GM23248 (cell line): ENCODE data around the gene LSAMP. TPM values are rescaled to one million over a fixed set of nuclear protein-coding genes. Genes with fewer than 3 reads are reported as not detected.

ENCODE experiments used
- DNase-seq: peaks from one replicate; pipeline ENCODE4 v3.0.0-alpha.2; 2015
- H2AFZ ChIP-seq: fragments of 200-600 bp; sonication (generic); 2 replicates; pipeline ENCODE4 v1.6.1; 2016; ENCODE audit warnings: antibody characterized with exemption
- H3F3A ChIP-seq: fragments of 200-600 bp; sonication (generic); 2 replicates; pipeline ENCODE4 v1.6.1; 2016; ENCODE audit warnings: mild to moderate bottlenecking, antibody characterized with exemption, mixed run types; ENCODE audit not compliant: insufficient read depth
- H3K27ac ChIP-seq: fragments of 200-600 bp; sonication (generic); 2 replicates; pipeline ENCODE4 v1.5.1; 2016; ENCODE audit warnings: mild to moderate bottlenecking
- H3K27me3 ChIP-seq: fragments of 200-600 bp; sonication (generic); replicated peaks from 2 replicates; pipeline ENCODE4 v1.6.1; 2016; ENCODE audit warnings: mild to moderate bottlenecking; ENCODE audit not compliant: insufficient read depth
- H3K36me3 ChIP-seq: fragments of 200-600 bp; sonication (generic); 2 replicates; pipeline ENCODE4 v1.6.1; 2016; ENCODE audit warnings: low read depth, mild to moderate bottlenecking
- H3K4me1 ChIP-seq: fragments of 200-600 bp; sonication (generic); 2 replicates; pipeline ENCODE4 v1.6.1; 2016; ENCODE audit warnings: mild to moderate bottlenecking; ENCODE audit not compliant: insufficient read depth
- H3K4me2 ChIP-seq: fragments of 200-600 bp; sonication (generic); one replicate; pipeline ENCODE4 v1.6.1; 2016; ENCODE audit warnings: mild to moderate bottlenecking; ENCODE audit not compliant: unreplicated experiment
- H3K4me3 ChIP-seq: fragments of 200-600 bp; sonication (generic); 2 replicates; pipeline ENCODE4 v1.5.1; 2016; ENCODE audit warnings: mild to moderate bottlenecking
- H3K79me2 ChIP-seq: fragments of 200-600 bp; sonication (generic); 2 replicates; pipeline ENCODE4 v1.6.1; 2016; ENCODE audit warnings: mild to moderate bottlenecking; ENCODE audit not compliant: insufficient read depth
- H3K9ac ChIP-seq: fragments of 200-600 bp; sonication (generic); 2 replicates; pipeline ENCODE4 v1.6.1; 2016; ENCODE audit warnings: mild to moderate bottlenecking
- H3K9me2 ChIP-seq: fragments of 200-600 bp; sonication (generic); 2 replicates; pipeline ENCODE4 v1.6.1; 2016; ENCODE audit warnings: mixed run types, mild to moderate bottlenecking, moderate library complexity; ENCODE audit not compliant: insufficient read depth
- H3K9me3 ChIP-seq: fragments of 200-600 bp; sonication (generic); one replicate; pipeline ENCODE4 v1.6.1; 2017; ENCODE audit warnings: low read depth
- H4K20me1 ChIP-seq: fragments of 200-600 bp; sonication (generic); 2 replicates; pipeline ENCODE4 v1.6.0; 2016; ENCODE audit not compliant: insufficient read depth
- EZH2 ChIP-seq: fragments of 200-600 bp; sonication (generic); IDR thresholded peaks from 2 replicates; pipeline ENCODE4 v1.6.1; 2018; ENCODE audit warnings: antibody characterized with exemption, mild to moderate bottlenecking; ENCODE audit not compliant: insufficient read depth, poor library complexity, severe bottlenecking
- EZH2phosphoT487 ChIP-seq: fragments of 200-600 bp; sonication (generic); IDR thresholded peaks from 2 replicates; pipeline ENCODE4 v1.6.1; 2018; ENCODE audit warnings: antibody characterized with exemption, moderate library complexity, mild to moderate bottlenecking, low read depth; ENCODE audit not compliant: insufficient read depth
- WGBS, 2 experiments: methylation state at CpG; one replicate each; pipeline ENCODE4 v1.1.6; 2015 to 2017; ENCODE audit warnings: low lambda C conversion rate in 2 of 2, low coverage in 1 of 2; ENCODE audit errors: missing lambda C conversion rate in 2 of 2; 5-methylcytosine and 5-hydroxymethylcytosine counted together
- in situ Hi-C: fragments of 300-500 bp; cut with MboI; formaldehyde crosslinking; loops from 2 replicates; pipeline ENCODE4 v1.15.0; 2020
- polyA plus RNA-seq: library from polyadenylated mRNA; unstranded; fragments of >200 nt; fragmentation: Nextera tagmentation; extraction: Ambion mirVana; gene quantifications from 2 replicates; pipeline ENCODE4 v1.2.1, GENCODE V29; 2016
- total RNA-seq: library from RNA; depleted of rRNA; stranded (reverse); fragments of >200 nt; shearing (Covaris generic); gene quantifications from 2 replicates; pipeline ENCODE4 v1.2.3, GENCODE V29; 2014

Gene LSAMP
- total and polyA plus RNA-seq, 2 experiments from 2014 or later = 4.5 to 9.3 TPM

DNA sequence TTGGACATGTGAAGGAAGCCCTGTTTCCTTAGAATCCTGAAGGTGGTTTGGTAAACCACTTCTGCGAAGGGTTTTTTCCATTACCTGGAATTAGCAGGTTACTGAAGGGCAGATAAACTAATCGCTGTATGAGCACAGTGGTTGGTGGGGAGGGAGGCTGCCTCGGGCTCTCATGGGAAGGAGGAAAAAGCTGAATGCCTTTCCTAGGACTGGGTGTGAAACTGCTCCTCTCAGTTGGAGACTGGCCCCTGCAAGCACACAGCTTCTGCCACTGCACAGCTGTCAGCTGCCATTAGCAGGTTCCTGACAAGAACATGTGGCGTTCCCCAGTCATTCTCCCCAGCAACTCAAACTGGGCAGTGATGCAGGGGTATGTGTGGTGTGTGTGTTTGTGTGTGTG lies 445.7 kb downstream of the LSAMP start:
- Histone ChIP-seq H3F3A (peaks cover 30% of the 10 kb centered on the region), H3K4me2 (peak overlapping the region; percentile 56), H3K36me3 (no peaks in the 10 kb centered on the region), H3K79me2 (no peaks in the 10 kb centered on the region), H3K4me3 (no peak overlapping the region), H4K20me1 (no peaks in the 10 kb centered on the region), H3K27me3 (no peaks in the 10 kb centered on the region), H3K4me1 (peaks cover 37% of the 10 kb centered on the region), H3K9me3 (no peaks in the 10 kb centered on the region), H3K27ac (peak overlapping the region; percentile 73), H2AFZ (no peak overlapping the region), H3K9ac (peak overlapping the region; percentile 7; the same call in 1 of the 2 replicates), H3K9me2 (no peaks in the 10 kb centered on the region)
- TF ChIP-seq EZH2phosphoT487 (no peak), EZH2 (no peak)
- no peak for DNase-seq
- WGBS, 2 experiments = 52 to 61% methylated on average over 4 of the region's 4 CpGs
- in situ Hi-C loops = no loop called here

DNA sequence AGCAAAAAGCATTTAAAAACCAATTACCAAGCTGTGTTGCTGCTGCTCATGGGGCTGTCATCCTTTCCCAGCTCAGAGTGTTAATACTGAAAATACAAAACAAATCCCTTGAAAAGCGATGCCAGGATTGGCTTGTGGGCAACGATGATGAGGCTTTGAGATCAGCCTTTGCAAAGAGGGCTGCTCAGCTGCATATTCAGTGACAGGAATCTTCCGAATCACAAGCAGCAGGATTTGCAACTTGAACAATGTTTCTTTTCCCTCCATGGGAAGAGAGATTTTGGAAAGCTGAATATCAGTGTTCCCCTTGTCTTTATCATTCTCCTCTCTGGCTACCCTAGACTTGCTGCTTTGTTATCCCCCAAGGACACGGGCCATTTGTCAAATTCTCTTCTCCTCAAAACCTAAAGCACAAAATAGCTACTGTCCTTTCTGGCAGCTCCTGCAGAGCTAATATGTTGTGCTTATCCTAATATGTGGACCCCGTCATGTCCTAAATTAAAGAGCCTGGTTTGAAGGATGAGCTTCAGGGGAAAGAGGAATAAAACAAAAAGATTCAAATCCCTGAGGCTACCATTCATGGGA lies 446.2 kb downstream of the LSAMP start:
- H4K20me1 ChIP-seq = no peaks in the 10 kb centered on the region
- H3K4me1 ChIP-seq = peaks cover 37% of the 10 kb centered on the region
- H3K9ac ChIP-seq = no peak overlapping the region
- peak overlapping the region; percentile 56 for H3K4me2 ChIP-seq
- no peaks in the 10 kb centered on the region for H3K79me2 ChIP-seq
- H3K27me3 ChIP-seq = no peaks in the 10 kb centered on the region
- H3K27ac ChIP-seq = no peak overlapping the region
- 81 to 83% methylated on average over 5 of the region's 5 CpGs for WGBS, 2 experiments
- H3K9me3 ChIP-seq = no peaks in the 10 kb centered on the region
- DNase-seq = no peak
- in situ Hi-C loops = no loop called here
- no peak overlapping the region for H3K4me3 ChIP-seq
- peaks cover 30% of the 10 kb centered on the region for H3F3A ChIP-seq
- H3K9me2 ChIP-seq = no peaks in the 10 kb centered on the region
- H2AFZ ChIP-seq = no peak overlapping the region
- TF ChIP-seq EZH2 (no peak), EZH2phosphoT487 (no peak)
- no peaks in the 10 kb centered on the region for H3K36me3 ChIP-seq

- TF ChIP-seq EZH2 (no peak), EZH2phosphoT487 (no peak)
- Histone ChIP-seq H3K9me3 (no peaks in the 10 kb centered on the region), H3K36me3 (no peaks in the 10 kb centered on the region), H3K9me2 (no peaks in the 10 kb centered on the region), H3K4me3 (no peak overlapping the region), H3K9ac (no peak overlapping the region), H3F3A (peaks cover 26% of the 10 kb centered on the region), H3K79me2 (no peaks in the 10 kb centered on the region), H4K20me1 (no peaks in the 10 kb centered on the region), H3K4me1 (peaks cover 30% of the 10 kb centered on the region), H3K4me2 (no peak overlapping the region), H3K27ac (no peak overlapping the region), H3K27me3 (no peaks in the 10 kb centered on the region), H2AFZ (no peak overlapping the region)
- 57 to 66% methylated on average over 3 of the region's 3 CpGs for WGBS, 2 experiments
- in situ Hi-C loops = no loop called here
- peak; percentile 32 for DNase-seq
These were observed 448.7 kb downstream of the LSAMP start for GRCh38 chr3:115996420-115997108.

- Histone ChIP-seq H4K20me1 (no peaks in the 10 kb centered on the region), H3K9ac (no peak overlapping the region), H3K79me2 (no peaks in the 10 kb centered on the region), H2AFZ (no peak overlapping the region), H3K36me3 (no peaks in the 10 kb centered on the region), H3K27me3 (no peaks in the 10 kb centered on the region), H3K9me3 (no peaks in the 10 kb centered on the region), H3K9me2 (no peaks in the 10 kb centered on the region), H3K4me3 (no peak overlapping the region), H3K4me2 (peak overlapping the region; percentile 19), H3K27ac (peak overlapping the region; percentile 43), H3K4me1 (peaks cover 21% of the 10 kb centered on the region), H3F3A (peaks cover 24% of the 10 kb centered on the region)
- WGBS, 2 experiments = 86 to 87% methylated on average over 4 of the region's 4 CpGs
- TF ChIP-seq EZH2 (no peak), EZH2phosphoT487 (no peak)
- in situ Hi-C loops = no loop called here
- DNase-seq = no peak
These were observed 454.6 kb downstream of the LSAMP start for GRCh38 chr3:115990669-115991068.
